Spinal cord (tissue), 10 donors: ENCODE measurements around the gene ROPN1L. TPM values are rescaled to one million over a fixed set of nuclear protein-coding genes. Genes with fewer than 3 reads are reported as not detected.
A peak's percentile ranks its signal among the peaks of the same experiment; 100 is the strongest.

Source experiments
- DNase-seq, 6 donors: peaks; one replicate each; pipeline versions ENCODE4 v3.0.0 to v3.0.0-alpha.2; 2013 to 2015; ENCODE audit warnings: low spot score in 6 of 6, low read depth in 4 of 6
- H3K27ac ChIP-seq: one replicate; pipeline ENCODE4 v1.5.1; 2013; ENCODE audit warnings: low read depth, low read length, control low read depth
- H3K27me3 ChIP-seq: one replicate; pipeline ENCODE4 v1.6.1; 2013; ENCODE audit warnings: low read length; ENCODE audit not compliant: control insufficient read depth, insufficient read depth
- H3K36me3 ChIP-seq: one replicate; pipeline ENCODE4 v1.6.1; 2013; ENCODE audit warnings: low read length; ENCODE audit not compliant: control insufficient read depth, insufficient read depth
- H3K4me1 ChIP-seq: one replicate; pipeline ENCODE4 v1.6.1; 2013; ENCODE audit warnings: low read length; ENCODE audit not compliant: control insufficient read depth, insufficient read depth
- H3K4me3 ChIP-seq: one replicate; pipeline ENCODE4 v1.5.1; 2013; ENCODE audit warnings: low read depth, low read length, control low read depth
- H3K9me3 ChIP-seq: one replicate; pipeline ENCODE4 v1.6.1; 2013; ENCODE audit warnings: low read length; ENCODE audit not compliant: control insufficient read depth, insufficient read depth
- WGBS: methylation state at CpG from one replicate; pipeline ENCODE4 v1.1.5; 2013; ENCODE audit warnings: missing lambda C conversion rate; ENCODE audit not compliant: insufficient coverage; 5-methylcytosine and 5-hydroxymethylcytosine counted together
- polyA plus RNA-seq, 2 donors: library from polyadenylated mRNA; unstranded; fragments of 120-200 nt; gene quantifications; one replicate each; pipeline ENCODE4 v1.2.1, GENCODE V29; 2013; ENCODE audit not compliant: insufficient read length in 2 of 2
- total RNA-seq, 2 donors: library from RNA; depleted of rRNA in 1 of 2; stranded (reverse); fragments of 120-200 nt in 1 of 2; fragments of >200 nt in 1 of 2; gene quantifications; one replicate each; pipeline versions ENCODE4 v1.2.3 to v1.2.4, GENCODE V29; 2013 to 2014
- donor health status: healthy.

ROPN1L gene
- total and polyA plus RNA-seq, 4 donors: 4.6 to 11.0 (median 9.7) TPM

GRCh38 chr5:10441992-10442435 lies 335 bp downstream of the ROPN1L start:
- 0% methylated on average over 40 of the region's 44 CpGs for WGBS

DNA sequence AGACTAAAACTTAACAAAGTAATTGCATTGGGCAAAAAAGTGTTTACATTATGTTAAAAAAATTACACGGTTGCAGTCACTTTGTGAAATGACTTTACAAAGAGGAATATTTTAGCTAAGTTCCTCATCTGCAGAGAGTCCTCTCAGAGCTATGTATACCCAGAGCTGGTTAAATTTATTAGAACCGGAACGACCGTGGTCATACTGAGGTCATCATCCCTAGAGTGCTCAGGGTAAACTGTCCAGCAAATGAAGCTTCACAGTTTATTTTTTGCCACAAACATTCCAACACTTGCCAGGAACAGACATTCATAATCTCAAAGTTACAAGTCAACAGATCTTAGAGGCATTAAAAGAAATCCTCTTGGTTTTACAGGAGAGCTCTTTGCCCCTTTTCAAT lies 897 bp downstream of the ROPN1L start:
- Histone ChIP-seq H3K27ac (no peak overlapping the region), H3K4me3 (peak overlapping the region; percentile 81), H3K4me1 (peaks cover 15% of the 10 kb centered on the region), H3K36me3 (no peaks in the 10 kb centered on the region), H3K27me3 (no peaks in the 10 kb centered on the region), H3K9me3 (no peaks in the 10 kb centered on the region)
- DNase-seq: no peak
- WGBS: 48% methylated on average over 4 of the region's 4 CpGs

More at GRCh38 chr5:10441992-10442435, 335 bp downstream of the ROPN1L start:
- H3K36me3 ChIP-seq: no peaks in the 10 kb centered on the region
- peak overlapping the region; percentile 81 for H3K4me3 ChIP-seq
- H3K27me3 ChIP-seq: no peaks in the 10 kb centered on the region
- no peak overlapping the region for H3K27ac ChIP-seq
- H3K9me3 ChIP-seq: no peaks in the 10 kb centered on the region
- peaks cover 15% of the 10 kb centered on the region for H3K4me1 ChIP-seq
- DNase-seq: no peak

GRCh38 chr5:10445352-10445751 lies 3.7 kb downstream of the ROPN1L start:
- Histone ChIP-seq H3K4me1 (peaks cover 15% of the 10 kb centered on the region), H3K36me3 (peaks cover 3% of the 10 kb centered on the region), H3K4me3 (no peak overlapping the region), H3K27ac (no peak overlapping the region), H3K9me3 (no peaks in the 10 kb centered on the region), H3K27me3 (no peaks in the 10 kb centered on the region)
- DNase-seq: no peak
- whole genome bisulfite sequencing: 87% methylated on average over 6 of the region's 8 CpGs

GRCh38 chr5:10446490-10446889 lies 4.8 kb downstream of the ROPN1L start:
- H3K36me3 ChIP-seq: peaks cover 3% of the 10 kb centered on the region
- no peak overlapping the region for H3K27ac ChIP-seq
- no peaks in the 10 kb centered on the region for H3K9me3 ChIP-seq
- no peak for DNase-seq
- 100% methylated on average over 1 of the region's 7 CpGs for WGBS
- no peaks in the 10 kb centered on the region for H3K27me3 ChIP-seq
- H3K4me3 ChIP-seq: no peak overlapping the region
- peaks cover 6% of the 10 kb centered on the region for H3K4me1 ChIP-seq

- H3K36me3 ChIP-seq: peaks cover 3% of the 10 kb centered on the region
- H3K9me3 ChIP-seq: no peaks in the 10 kb centered on the region
- no peak overlapping the region for H3K4me3 ChIP-seq
- DNase-seq: no peak
- H3K27me3 ChIP-seq: no peaks in the 10 kb centered on the region
- no peak overlapping the region for H3K27ac ChIP-seq
- peaks cover 3% of the 10 kb centered on the region for H3K4me1 ChIP-seq
- WGBS: 89% methylated on average over 3 of the region's 4 CpGs
Observed at GRCh38 chr5:10447041-10447440, 5.4 kb downstream of the ROPN1L start.

DNA sequence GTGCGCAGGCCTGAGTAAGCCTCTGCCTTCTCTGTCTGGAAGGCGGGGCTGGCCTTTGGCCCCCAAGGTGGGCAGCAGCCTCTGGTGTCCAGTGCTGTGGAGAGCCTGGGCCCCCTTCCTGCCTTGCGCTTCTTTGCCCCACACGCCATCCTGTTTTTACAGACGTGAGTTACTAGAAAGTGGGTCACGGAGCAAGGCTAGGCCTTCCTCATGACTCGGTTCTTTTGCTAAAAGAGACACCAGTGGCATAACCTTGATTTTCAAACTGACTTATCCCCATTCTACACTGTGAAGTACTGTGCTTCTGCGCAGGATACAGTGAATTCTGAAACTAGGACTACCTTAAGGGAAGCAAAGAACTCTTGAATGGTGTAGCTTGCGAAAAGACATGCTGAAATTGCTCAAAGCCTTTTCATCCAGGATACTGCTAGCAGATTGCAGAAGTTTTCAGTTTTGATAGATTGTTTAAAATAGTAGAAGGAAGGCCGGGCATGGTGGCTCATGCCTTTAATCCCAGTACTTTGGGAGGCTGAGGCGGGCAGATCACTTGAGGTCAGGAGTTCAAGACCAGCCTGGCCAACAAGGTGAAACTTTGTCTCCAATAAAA lies 7.2 kb downstream of the ROPN1L start:
- 93% methylated on average over 10 of the region's 11 CpGs for WGBS

GRCh38 chr5:10451137-10451824 lies 9.6 kb downstream of the ROPN1L start:
- H3K9me3 ChIP-seq: no peaks in the 10 kb centered on the region
- DNase-seq: no peak
- H3K36me3 ChIP-seq: peaks cover 7% of the 10 kb centered on the region
- H3K27ac ChIP-seq: no peak overlapping the region
- no peak overlapping the region for H3K4me3 ChIP-seq
- 83% methylated on average over 6 of the region's 9 CpGs for WGBS
- peaks cover 15% of the 10 kb centered on the region for H3K4me1 ChIP-seq
- peaks cover 2% of the 10 kb centered on the region for H3K27me3 ChIP-seq

More for the DNA sequence above, 7.2 kb downstream of the ROPN1L start:
- no peak for DNase-seq
- Histone ChIP-seq H3K4me3 (no peak overlapping the region), H3K27me3 (no peaks in the 10 kb centered on the region), H3K27ac (no peak overlapping the region), H3K4me1 (peaks cover 5% of the 10 kb centered on the region), H3K9me3 (no peaks in the 10 kb centered on the region), H3K36me3 (peaks cover 3% of the 10 kb centered on the region)

DNA sequence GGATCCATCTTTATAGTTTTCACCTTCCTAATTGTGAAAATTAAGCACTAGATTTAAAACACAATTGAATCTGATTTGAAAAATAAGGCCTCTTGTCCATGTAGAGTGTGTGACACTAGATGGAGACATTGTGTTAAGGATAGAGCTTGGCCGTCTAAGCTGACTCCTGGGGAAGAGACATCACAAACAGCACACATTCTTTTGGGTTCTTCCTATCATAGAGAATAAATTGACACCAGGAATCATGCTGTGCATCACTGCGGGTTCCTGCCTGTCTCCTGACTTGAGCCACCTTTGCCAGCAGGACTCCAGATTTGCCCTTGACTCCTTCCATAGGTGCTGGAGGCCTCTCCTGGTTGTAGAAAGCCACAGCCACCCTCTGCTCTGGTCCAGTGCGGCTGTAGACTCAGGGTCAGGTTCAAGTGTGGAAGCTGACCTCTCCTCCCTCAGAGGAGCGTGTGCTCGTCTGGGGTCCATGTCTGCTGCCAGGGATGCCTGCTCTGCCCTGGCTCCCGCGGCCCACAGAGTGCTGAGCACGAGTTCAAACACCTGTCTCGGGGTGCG lies 11.2 kb downstream of the ROPN1L start:
- H3K27ac ChIP-seq: no peak overlapping the region
- no peaks in the 10 kb centered on the region for H3K9me3 ChIP-seq
- peaks cover 2% of the 10 kb centered on the region for H3K27me3 ChIP-seq
- DNase-seq: peak; percentile 56 to 96 (median 66)
- no peak overlapping the region for H3K4me3 ChIP-seq
- WGBS: 77% methylated on average over 8 of the region's 10 CpGs
- H3K4me1 ChIP-seq: peaks cover 23% of the 10 kb centered on the region
- peaks cover 9% of the 10 kb centered on the region for H3K36me3 ChIP-seq

- Histone ChIP-seq H3K27ac (no peak overlapping the region), H3K36me3 (peaks cover 10% of the 10 kb centered on the region)
- 83% methylated on average over 3 of the region's 8 CpGs for WGBS
Observed at GRCh38 chr5:10453545-10453944, 11.9 kb downstream of the ROPN1L start.

More at GRCh38 chr5:10453545-10453944, 11.9 kb downstream of the ROPN1L start:
- no peak overlapping the region for H3K4me3 ChIP-seq
- H3K9me3 ChIP-seq: no peaks in the 10 kb centered on the region
- DNase-seq: no peak
- peaks cover 2% of the 10 kb centered on the region for H3K27me3 ChIP-seq
- H3K4me1 ChIP-seq: peaks cover 25% of the 10 kb centered on the region
